ENCODE data around the gene LY6G5C.
"Not testable (repeated sequence)": the region's sequence is repeated elsewhere in the genome, so short reads cannot be mapped to it uniquely, and the experiment has no call there.

DNA sequence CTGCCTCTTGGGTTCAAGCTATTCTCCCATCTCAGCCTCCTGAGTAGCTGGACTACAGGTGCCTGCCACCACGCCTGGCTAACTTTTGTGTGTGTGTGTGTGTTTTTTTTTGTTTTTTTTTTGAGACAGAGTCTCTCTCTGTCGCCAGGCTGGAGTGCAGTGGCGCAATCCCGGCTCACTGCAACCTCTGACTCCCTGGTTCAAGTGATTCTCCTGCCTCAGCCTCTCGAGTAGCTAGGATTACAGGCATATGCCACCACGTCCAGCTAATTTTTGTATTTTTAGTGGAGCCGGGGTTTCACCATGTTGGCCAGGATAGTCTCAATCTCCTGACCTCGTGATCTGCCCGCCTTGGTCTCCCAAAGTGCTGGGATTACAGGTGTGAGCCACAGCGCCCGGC lies 28.3 kb upstream of the LY6G5C start:
- TF ChIP-seq SUZ12 (IDR thresholded peaks at IDR 0.05; ENCODE audit: extremely low read depth, insufficient read depth, insufficient read length); ZNF274 (IDR thresholded peaks at IDR 0.05; ENCODE audit: low read depth, low read length): not testable (repeated sequence)

Data from NT2/D1 (cell line).